GM12878 (cell line): ENCODE measurements around the gene TEAD4. TPM values are rescaled to one million over a fixed set of nuclear protein-coding genes. Genes with fewer than 3 reads are reported as not detected.

Experiments
- ATAC-seq: fragments of 200-7000 bp; cut with Tn5 transposase; 3 replicates; pipeline ENCODE4 v1.9.1; 2020; ENCODE audit warnings: mild to moderate bottlenecking, moderate library complexity
- BruUV-seq: library from RNA; stranded (reverse); fragments of 400-500 nt; replicated peaks from 2 replicates; lab custom pipeline; 2021; lab: Mats Ljungman, UMichigan
- CTCF ChIA-PET: fragments of 300-600 bp; sonication (Branson Sonifier 250); formaldehyde crosslinking; extraction: SDS; loops from one replicate; lab custom pipeline; 2021; ENCODE audit warnings: inconsistent platforms; lab: Yijun Ruan, JAX
- POLR2A ChIA-PET: fragments of 350-600 bp; formaldehyde crosslinking; extraction: SDS; loops from one replicate; lab custom pipeline; 2021; ENCODE audit warnings: inconsistent platforms; lab: Charles Lee
- RAD21 ChIA-PET: fragments of 300-600 bp; sonication (Branson Sonifier 250); formaldehyde crosslinking; loops from one replicate; lab custom pipeline; 2023; ENCODE audit warnings: antibody characterized with exemption; ENCODE audit not compliant: unreplicated experiment; lab: Charles Lee
- SMC1A ChIA-PET: fragments of 300-600 bp; sonication (Branson Sonifier 250); formaldehyde crosslinking; loops from one replicate; lab custom pipeline; 2023; ENCODE audit not compliant: unreplicated experiment, uncharacterized antibody; lab: Charles Lee
- DNase-seq: peaks from one replicate; pipeline ENCODE4 v3.0.0-alpha.2; 2011; ENCODE audit warnings: low read depth, low spot score
- FAIRE-seq: peaks from 3 replicates; lab custom pipeline; 2011; peaks lifted over from hg19 to GRCh38; lab: Jason Lieb, UNC
- H2AFZ ChIP-seq: 2 replicates; pipeline ENCODE4 v1.6.0; 2011; ENCODE audit warnings: low read depth, low read length, control low read depth; ENCODE audit not compliant: control insufficient read depth
- H3K27ac ChIP-seq: 2 replicates; pipeline ENCODE4 v1.5.1; 2011; ENCODE audit warnings: control low read depth; ENCODE audit not compliant: control insufficient read depth, insufficient read depth
- H3K27me3 ChIP-seq, 2 experiments: replicated peaks in 1 of 2; 2 replicates each; pipeline versions ENCODE4 v1.6.0 to v1.6.1; 2011; ENCODE audit warnings: low read length in 1 of 2; ENCODE audit not compliant: control insufficient read depth in 2 of 2, insufficient read depth in 2 of 2
- H3K36me3 ChIP-seq, 2 experiments: 2 replicates each; pipeline ENCODE4 v1.5.1; 2011; ENCODE audit warnings: low read length in 1 of 2; ENCODE audit not compliant: control insufficient read depth in 2 of 2, insufficient read depth in 2 of 2
- H3K4me1 ChIP-seq: 2 replicates; pipeline ENCODE4 v1.6.1; 2011; ENCODE audit warnings: mild to moderate bottlenecking, low read length, moderate library complexity, mixed read lengths; ENCODE audit not compliant: control insufficient read depth, insufficient read depth
- H3K4me2 ChIP-seq: 2 replicates; pipeline ENCODE4 v1.6.0; 2011; ENCODE audit warnings: control low read depth; ENCODE audit not compliant: control insufficient read depth, insufficient read depth
- H3K4me3 ChIP-seq: fragments of 200-600 bp; sonication (generic); 2 replicates; pipeline ENCODE4 v1.5.1; 2016
- H3K79me2 ChIP-seq: 2 replicates; pipeline ENCODE4 v1.6.0; 2011; ENCODE audit warnings: low read length; ENCODE audit not compliant: control insufficient read depth, insufficient read depth
- H3K9ac ChIP-seq: 2 replicates; pipeline ENCODE4 v1.8.0; 2011; ENCODE audit warnings: low read length, control low read depth, mixed read lengths; ENCODE audit not compliant: control insufficient read depth, insufficient read depth
- H3K9me3 ChIP-seq: replicated peaks from 3 replicates; pipeline ENCODE4 v1.5.1; 2011; ENCODE audit warnings: mild to moderate bottlenecking, low read length; ENCODE audit not compliant: control insufficient read depth, insufficient read depth
- H4K20me1 ChIP-seq: 2 replicates; pipeline ENCODE4 v1.6.0; 2011; ENCODE audit not compliant: control insufficient read depth, insufficient read depth
- CBX3 ChIP-seq: fragments of 200-600 bp; sonication (generic); IDR thresholded peaks from 2 replicates; pipeline ENCODE4 v1.6.1; 2016; ENCODE audit warnings: low read depth, borderline replicate concordance
- IRF3 ChIP-seq: fragments of 450-650 bp; IDR thresholded peaks from 2 replicates; pipeline ENCODE4 v1.6.1; 2014; ENCODE audit warnings: mild to moderate bottlenecking
- NR2C2 ChIP-seq: IDR thresholded peaks from 2 replicates; pipeline ENCODE4 v1.6.1; 2011; ENCODE audit warnings: borderline replicate concordance, low read depth; ENCODE audit not compliant: control insufficient read depth, insufficient read length
- PAX5 ChIP-seq: IDR thresholded peaks from 2 replicates; pipeline ENCODE4 v1.6.1; 2011; ENCODE audit warnings: low read depth, low read length, borderline replicate concordance
- RAD21 ChIP-seq: IDR thresholded peaks from 2 replicates; pipeline ENCODE4 v1.6.1; 2011; ENCODE audit warnings: mild to moderate bottlenecking, low read depth, low read length, moderate library complexity; ENCODE audit not compliant: insufficient read depth
- SKIL ChIP-seq: fragments of 450-650 bp; IDR thresholded peaks from 2 replicates; pipeline ENCODE4 v1.6.1; 2017; ENCODE audit warnings: mild to moderate bottlenecking, low read depth, inconsistent platforms; ENCODE audit not compliant: poor library complexity, severe bottlenecking
- TCF12 ChIP-seq: IDR thresholded peaks from 2 replicates; pipeline ENCODE4 v1.6.1; 2011; ENCODE audit warnings: low read depth, mild to moderate bottlenecking, low read length
- WGBS: methylation state at CpG from one replicate; pipeline ENCODE4 v1.1.6; 2016; ENCODE audit warnings: low lambda C conversion rate; ENCODE audit not compliant: insufficient replicate concordance, insufficient coverage; ENCODE audit errors: missing lambda C conversion rate; 5-methylcytosine and 5-hydroxymethylcytosine counted together
- in situ Hi-C: fragments of 300-500 bp; cut with MboI; formaldehyde crosslinking; loops from 9 replicates; pipeline ENCODE4 v1.14.3; 2018; ENCODE audit warnings: mixed read lengths
- intact Hi-C: fragments of 100-400 bp; cut with micrococcal nuclease; formaldehyde crosslinking; loops from one replicate; pipeline ENCODE4 v1.14.2; 2022; ENCODE audit not compliant: unreplicated experiment
- polyA plus RNA-seq, 11 experiments: library from polyadenylated mRNA; depleted of rRNA in 4 of 11; unstranded in 6 of 11; stranded (reverse) in 5 of 11; fragments of >200 nt; fragmentation: Nextera tagmentation in 4 of 11; fragmentation: Illumina TruSeq in 1 of 11; extraction: Ambion mirVana in 4 of 11; extraction: Trizol in 1 of 11; gene quantifications; 1 replicate in 1 of 11; 2 replicates in 10 of 11; pipeline versions ENCODE4 v1.2.1 to v1.2.3, GENCODE V29; 2011 to 2016; ENCODE audit warnings: inconsistent platforms in 2 of 11, missing spikeins in 2 of 11, low read depth in 1 of 11
- total RNA-seq, 4 experiments: library from RNA; depleted of rRNA in 3 of 4; stranded (reverse); fragments of >200 nt in 3 of 4; fragmentation: Illumina TruSeq in 1 of 4; extraction: Trizol in 1 of 4; gene quantifications; 2 replicates each; pipeline versions ENCODE4 v1.2.1 to v1.2.3, GENCODE V29; 2013 to 2021
- TF ChIP-seq, protein P1 (sequence below): fragments of 450-650 bp; formaldehyde crosslinking; IDR thresholded peaks from 2 replicates; pipeline ENCODE4 v1.4.0; 2022; ENCODE audit warnings: mild to moderate bottlenecking, moderate library complexity

The TEAD4 gene
- total and polyA plus RNA-seq, 10 of the 15 experiments (the other 5 are each of a cell fraction or from before 2014, with no cell fraction given): 0.04 to 0.68 (median 0.31) TPM; not detected in 4

- Histone ChIP-seq H3K4me3 (no peak overlapping the region), H3K4me1 (no peaks in the 10 kb centered on the region), H3K4me2 (no peak overlapping the region), H3K27ac (no peak overlapping the region), H3K79me2 (no peaks in the 10 kb centered on the region), H3K9me3 (no peaks in the 10 kb centered on the region), H3K9ac (no peak overlapping the region), H4K20me1 (no peaks in the 10 kb centered on the region), H3K27me3 (no peaks in the 10 kb centered on the region; a peak in 1 of 4 replicates), H2AFZ (no peak overlapping the region), H3K36me3 (no peaks in the 10 kb centered on the region)
- ATAC-seq (no peak), DNase-seq (no peak), FAIRE-seq (no peak)
- BruUV-seq: no TSS peak
- ChIA-PET SMC1A (no interaction called here), POLR2A (no interaction called here), CTCF (no interaction called here), RAD21 (no interaction called here)
- intact Hi-C loops: no loop called here
- WGBS: 53% methylated on average over 14 of the region's 15 CpGs
- in situ Hi-C loops: no loop called here
- TF ChIP-seq RAD21: no peak
- no peak for TF ChIP-seq NR2C2
- TF ChIP-seq TCF12: no peak
- no peak for TF ChIP-seq SKIL
- TF ChIP-seq IRF3: no peak
- TF ChIP-seq, protein P1, sequence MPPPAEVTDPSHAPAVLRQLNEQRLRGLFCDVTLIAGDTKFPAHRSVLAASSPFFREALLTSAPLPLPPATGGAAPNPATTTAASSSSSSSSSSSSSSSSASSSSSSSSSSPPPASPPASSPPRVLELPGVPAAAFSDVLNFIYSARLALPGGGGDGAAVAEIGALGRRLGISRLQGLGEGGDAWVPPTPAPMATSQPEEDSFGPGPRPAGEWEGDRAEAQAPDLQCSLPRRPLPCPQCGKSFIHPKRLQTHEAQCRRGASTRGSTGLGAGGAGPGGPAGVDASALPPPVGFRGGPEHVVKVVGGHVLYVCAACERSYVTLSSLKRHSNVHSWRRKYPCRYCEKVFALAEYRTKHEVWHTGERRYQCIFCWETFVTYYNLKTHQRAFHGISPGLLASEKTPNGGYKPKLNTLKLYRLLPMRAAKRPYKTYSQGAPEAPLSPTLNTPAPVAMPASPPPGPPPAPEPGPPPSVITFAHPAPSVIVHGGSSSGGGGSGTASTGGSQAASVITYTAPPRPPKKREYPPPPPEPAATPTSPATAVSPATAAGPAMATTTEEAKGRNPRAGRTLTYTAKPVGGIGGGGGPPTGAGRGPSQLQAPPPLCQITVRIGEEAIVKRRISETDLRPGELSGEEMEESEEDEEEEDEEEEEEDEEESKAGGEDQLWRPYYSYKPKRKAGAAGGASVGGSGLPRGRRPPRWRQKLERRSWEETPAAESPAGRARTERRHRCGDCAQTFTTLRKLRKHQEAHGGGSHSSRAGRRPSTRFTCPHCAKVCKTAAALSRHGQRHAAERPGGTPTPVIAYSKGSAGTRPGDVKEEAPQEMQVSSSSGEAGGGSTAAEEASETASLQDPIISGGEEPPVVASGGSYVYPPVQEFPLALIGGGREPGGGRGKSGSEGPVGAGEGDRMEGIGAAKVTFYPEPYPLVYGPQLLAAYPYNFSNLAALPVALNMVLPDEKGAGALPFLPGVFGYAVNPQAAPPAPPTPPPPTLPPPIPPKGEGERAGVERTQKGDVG: no peak
- no peak for TF ChIP-seq PAX5
- TF ChIP-seq CBX3: no peak
These were observed 38.9 kb downstream of the TEAD4 start for GRCh38 chr12:2997989-2998670.
